ENCODE measurements around the gene DNAH10. TPM values are rescaled to one million over a fixed set of nuclear protein-coding genes. Genes with fewer than 3 reads are reported as not detected.

The DNAH10 gene
- total RNA-seq, 1 experiment from 2014 or later: 0.09 TPM

GRCh38 chr12:123843912-123844748 is 82.0 kb downstream of the DNAH10 start:
- TF ChIP-seq GTF2I (CRISPR knock-in tag; conservative IDR thresholded peaks at IDR 0.05) (no peak), ESRRA (CRISPR knock-in tag; IDR thresholded peaks at IDR 0.05; ENCODE audit: borderline replicate concordance) (no peak)
- TF ChIP-seq, protein P1, sequence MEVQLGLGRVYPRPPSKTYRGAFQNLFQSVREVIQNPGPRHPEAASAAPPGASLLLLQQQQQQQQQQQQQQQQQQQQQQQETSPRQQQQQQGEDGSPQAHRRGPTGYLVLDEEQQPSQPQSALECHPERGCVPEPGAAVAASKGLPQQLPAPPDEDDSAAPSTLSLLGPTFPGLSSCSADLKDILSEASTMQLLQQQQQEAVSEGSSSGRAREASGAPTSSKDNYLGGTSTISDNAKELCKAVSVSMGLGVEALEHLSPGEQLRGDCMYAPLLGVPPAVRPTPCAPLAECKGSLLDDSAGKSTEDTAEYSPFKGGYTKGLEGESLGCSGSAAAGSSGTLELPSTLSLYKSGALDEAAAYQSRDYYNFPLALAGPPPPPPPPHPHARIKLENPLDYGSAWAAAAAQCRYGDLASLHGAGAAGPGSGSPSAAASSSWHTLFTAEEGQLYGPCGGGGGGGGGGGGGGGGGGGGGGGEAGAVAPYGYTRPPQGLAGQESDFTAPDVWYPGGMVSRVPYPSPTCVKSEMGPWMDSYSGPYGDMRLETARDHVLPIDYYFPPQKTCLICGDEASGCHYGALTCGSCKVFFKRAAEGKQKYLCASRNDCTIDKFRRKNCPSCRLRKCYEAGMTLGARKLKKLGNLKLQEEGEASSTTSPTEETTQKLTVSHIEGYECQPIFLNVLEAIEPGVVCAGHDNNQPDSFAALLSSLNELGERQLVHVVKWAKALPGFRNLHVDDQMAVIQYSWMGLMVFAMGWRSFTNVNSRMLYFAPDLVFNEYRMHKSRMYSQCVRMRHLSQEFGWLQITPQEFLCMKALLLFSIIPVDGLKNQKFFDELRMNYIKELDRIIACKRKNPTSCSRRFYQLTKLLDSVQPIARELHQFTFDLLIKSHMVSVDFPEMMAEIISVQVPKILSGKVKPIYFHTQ (CRISPR knock-in tag; IDR thresholded peaks at IDR 0.05): no peak
- CTCF ChIA-PET: no interaction called here
- no peaks in the 10 kb centered on the region for H3K36me3 Mint-ChIP-seq
- no peaks in the 10 kb centered on the region for H3K9me3 Mint-ChIP-seq
- no peak overlapping the region for H3K4me3 Mint-ChIP-seq
- H3K27me3 Mint-ChIP-seq (ENCODE audit: low read depth): peaks cover 2% of the 10 kb centered on the region; the same call in 1 of the 2 replicates
- ATAC-seq (no peak), DNase-seq (ENCODE audit: low spot score) (no peak)
- POLR2A ChIA-PET: no interaction called here
- peaks cover 3% of the 10 kb centered on the region; the same call in 1 of the 2 replicates for H3K4me1 Mint-ChIP-seq
- no peak overlapping the region for H3K27ac Mint-ChIP-seq

DNA sequence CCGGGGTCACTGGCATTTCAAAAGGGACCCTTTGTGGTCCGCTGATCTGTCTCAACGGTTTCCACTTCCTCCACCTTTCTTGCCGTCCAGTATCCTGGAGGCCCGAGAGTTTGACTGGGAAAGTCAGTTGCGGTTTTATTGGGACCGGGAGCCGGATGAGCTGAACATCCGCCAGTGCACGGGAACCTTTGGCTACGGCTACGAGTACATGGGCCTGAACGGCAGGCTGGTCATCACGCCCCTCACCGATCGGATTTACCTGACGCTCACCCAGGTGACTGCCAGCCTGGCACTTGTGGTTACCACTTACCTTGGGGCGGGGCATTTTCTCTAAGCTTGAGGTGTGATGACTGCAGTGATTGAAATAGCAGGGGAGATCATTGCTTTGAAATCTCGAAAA is 83.8 kb downstream of the DNAH10 start:
- no peak for DNase-seq (ENCODE audit: low spot score)
- TF ChIP-seq ZNF423 (CRISPR knock-in tag; IDR thresholded peaks at IDR 0.05): no peak
- TF ChIP-seq TCF7 (CRISPR knock-in tag; IDR thresholded peaks at IDR 0.05; ENCODE audit: low read depth): no peak
- no peak for TF ChIP-seq SMAD4 (CRISPR knock-in tag; IDR thresholded peaks at IDR 0.05)
- TF ChIP-seq, protein P2, sequence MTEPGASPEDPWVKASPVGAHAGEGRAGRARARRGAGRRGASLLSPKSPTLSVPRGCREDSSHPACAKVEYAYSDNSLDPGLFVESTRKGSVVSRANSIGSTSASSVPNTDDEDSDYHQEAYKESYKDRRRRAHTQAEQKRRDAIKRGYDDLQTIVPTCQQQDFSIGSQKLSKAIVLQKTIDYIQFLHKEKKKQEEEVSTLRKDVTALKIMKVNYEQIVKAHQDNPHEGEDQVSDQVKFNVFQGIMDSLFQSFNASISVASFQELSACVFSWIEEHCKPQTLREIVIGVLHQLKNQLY (CRISPR knock-in tag; IDR thresholded peaks at IDR 0.05): no peak
- no peak for TF ChIP-seq ZNF219 (CRISPR knock-in tag; IDR thresholded peaks at IDR 0.05; ENCODE audit: borderline replicate concordance)
- TF ChIP-seq ZNF232 (CRISPR knock-in tag; IDR thresholded peaks at IDR 0.05): no peak
- no peak for TF ChIP-seq EMX1 (CRISPR knock-in tag; IDR thresholded peaks at IDR 0.05)
- no peak for TF ChIP-seq GABPB1 (CRISPR knock-in tag; IDR thresholded peaks at IDR 0.05)
- TF ChIP-seq RORB (CRISPR knock-in tag; IDR thresholded peaks at IDR 0.05): no peak
- no peak for TF ChIP-seq SP1 (CRISPR knock-in tag; conservative IDR thresholded peaks at IDR 0.05)
- no peak for TF ChIP-seq TP53 (CRISPR knock-in tag; IDR thresholded peaks at IDR 0.05)
- TF ChIP-seq, protein P3, sequence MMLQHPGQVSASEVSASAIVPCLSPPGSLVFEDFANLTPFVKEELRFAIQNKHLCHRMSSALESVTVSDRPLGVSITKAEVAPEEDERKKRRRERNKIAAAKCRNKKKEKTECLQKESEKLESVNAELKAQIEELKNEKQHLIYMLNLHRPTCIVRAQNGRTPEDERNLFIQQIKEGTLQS (CRISPR knock-in tag; conservative IDR thresholded peaks at IDR 0.05): no peak
- H3K36me3 Mint-ChIP-seq: no peaks in the 10 kb centered on the region
- no peak overlapping the region for H3K4me3 Mint-ChIP-seq
- ChIA-PET POLR2A (no interaction called here), CTCF (interaction anchor here (1.1 kb wide), 1 partner anchor 93 kb away, joined by 3 read pairs; no protein-coding TSS in a partner anchor)
- ATAC-seq: no peak
- peaks cover 2% of the 10 kb centered on the region; the same call in 1 of the 2 replicates for H3K27me3 Mint-ChIP-seq (ENCODE audit: low read depth)
- H3K27ac Mint-ChIP-seq: no peak overlapping the region
- H3K4me1 Mint-ChIP-seq: peaks cover 3% of the 10 kb centered on the region; the same call in 1 of the 2 replicates
- no peaks in the 10 kb centered on the region for H3K9me3 Mint-ChIP-seq

- no peaks in the 10 kb centered on the region for H3K36me3 Mint-ChIP-seq
- ATAC-seq: no peak
- peaks cover 3% of the 10 kb centered on the region; the same call in 1 of the 2 replicates for H3K4me1 Mint-ChIP-seq
- no peak overlapping the region for H3K27ac Mint-ChIP-seq
- H3K4me3 Mint-ChIP-seq: no peak overlapping the region
- POLR2A ChIA-PET: no interaction called here
- CTCF ChIA-PET: no interaction called here
- H3K9me3 Mint-ChIP-seq: no peaks in the 10 kb centered on the region
- no peak for DNase-seq (ENCODE audit: low spot score)
- H3K27me3 Mint-ChIP-seq (ENCODE audit: low read depth): peaks cover 2% of the 10 kb centered on the region; the same call in 1 of the 2 replicates
- no peak for TF ChIP-seq ELF4 (CRISPR knock-in tag; IDR thresholded peaks at IDR 0.05; ENCODE audit: low read depth)
- no peak for TF ChIP-seq EMX1 (CRISPR knock-in tag; IDR thresholded peaks at IDR 0.05)
- TF ChIP-seq IRF2 (CRISPR knock-in tag; IDR thresholded peaks at IDR 0.05; ENCODE audit: borderline replicate concordance, low read depth): no peak
- TF ChIP-seq CREB1 (CRISPR knock-in tag; IDR thresholded peaks at IDR 0.05): no peak
- no peak for TF ChIP-seq NR2C2 (CRISPR knock-in tag; IDR thresholded peaks at IDR 0.05)
- TF ChIP-seq E2F5 (CRISPR knock-in tag; IDR thresholded peaks at IDR 0.05): no peak
- TF ChIP-seq SP1 (CRISPR knock-in tag; conservative IDR thresholded peaks at IDR 0.05): no peak
- TF ChIP-seq, protein P4, sequence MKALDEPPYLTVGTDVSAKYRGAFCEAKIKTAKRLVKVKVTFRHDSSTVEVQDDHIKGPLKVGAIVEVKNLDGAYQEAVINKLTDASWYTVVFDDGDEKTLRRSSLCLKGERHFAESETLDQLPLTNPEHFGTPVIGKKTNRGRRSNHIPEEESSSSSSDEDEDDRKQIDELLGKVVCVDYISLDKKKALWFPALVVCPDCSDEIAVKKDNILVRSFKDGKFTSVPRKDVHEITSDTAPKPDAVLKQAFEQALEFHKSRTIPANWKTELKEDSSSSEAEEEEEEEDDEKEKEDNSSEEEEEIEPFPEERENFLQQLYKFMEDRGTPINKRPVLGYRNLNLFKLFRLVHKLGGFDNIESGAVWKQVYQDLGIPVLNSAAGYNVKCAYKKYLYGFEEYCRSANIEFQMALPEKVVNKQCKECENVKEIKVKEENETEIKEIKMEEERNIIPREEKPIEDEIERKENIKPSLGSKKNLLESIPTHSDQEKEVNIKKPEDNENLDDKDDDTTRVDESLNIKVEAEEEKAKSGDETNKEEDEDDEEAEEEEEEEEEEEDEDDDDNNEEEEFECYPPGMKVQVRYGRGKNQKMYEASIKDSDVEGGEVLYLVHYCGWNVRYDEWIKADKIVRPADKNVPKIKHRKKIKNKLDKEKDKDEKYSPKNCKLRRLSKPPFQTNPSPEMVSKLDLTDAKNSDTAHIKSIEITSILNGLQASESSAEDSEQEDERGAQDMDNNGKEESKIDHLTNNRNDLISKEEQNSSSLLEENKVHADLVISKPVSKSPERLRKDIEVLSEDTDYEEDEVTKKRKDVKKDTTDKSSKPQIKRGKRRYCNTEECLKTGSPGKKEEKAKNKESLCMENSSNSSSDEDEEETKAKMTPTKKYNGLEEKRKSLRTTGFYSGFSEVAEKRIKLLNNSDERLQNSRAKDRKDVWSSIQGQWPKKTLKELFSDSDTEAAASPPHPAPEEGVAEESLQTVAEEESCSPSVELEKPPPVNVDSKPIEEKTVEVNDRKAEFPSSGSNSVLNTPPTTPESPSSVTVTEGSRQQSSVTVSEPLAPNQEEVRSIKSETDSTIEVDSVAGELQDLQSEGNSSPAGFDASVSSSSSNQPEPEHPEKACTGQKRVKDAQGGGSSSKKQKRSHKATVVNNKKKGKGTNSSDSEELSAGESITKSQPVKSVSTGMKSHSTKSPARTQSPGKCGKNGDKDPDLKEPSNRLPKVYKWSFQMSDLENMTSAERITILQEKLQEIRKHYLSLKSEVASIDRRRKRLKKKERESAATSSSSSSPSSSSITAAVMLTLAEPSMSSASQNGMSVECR (CRISPR knock-in tag; IDR thresholded peaks at IDR 0.05; ENCODE audit: borderline replicate concordance): no peak
- no peak for TF ChIP-seq PRRX2 (CRISPR knock-in tag; IDR thresholded peaks at IDR 0.05)
- TF ChIP-seq KAT7 (CRISPR knock-in tag; IDR thresholded peaks at IDR 0.05; ENCODE audit: borderline replicate concordance): no peak
Observed at GRCh38 chr12:123846340-123846739, 84.2 kb downstream of the DNAH10 start.
